AG10803 (cell line): ENCODE data around the gene DENND5B.
A peak's percentile ranks its signal among the peaks of the same experiment; 100 is the strongest.
"Not testable (repeated sequence)": the region's sequence is repeated elsewhere in the genome, so short reads cannot be mapped to it uniquely, and the experiment has no call there.

Experiments
- DNase-seq: peaks from one replicate; pipeline ENCODE4 v3.0.0; 2010; ENCODE audit warnings: low read depth
- H3K4me3 ChIP-seq: 2 replicates; pipeline ENCODE4 v1.5.1; 2011; ENCODE audit warnings: mild to moderate bottlenecking, low read length, control low read depth
- TF ChIP-seq, protein P1 (sequence below): conservative IDR thresholded peaks from 2 replicates; pipeline ENCODE4 v1.5.1; 2011; ENCODE audit warnings: mild to moderate bottlenecking, low read length, control low read depth, inconsistent platforms

DENND5B gene

DNA sequence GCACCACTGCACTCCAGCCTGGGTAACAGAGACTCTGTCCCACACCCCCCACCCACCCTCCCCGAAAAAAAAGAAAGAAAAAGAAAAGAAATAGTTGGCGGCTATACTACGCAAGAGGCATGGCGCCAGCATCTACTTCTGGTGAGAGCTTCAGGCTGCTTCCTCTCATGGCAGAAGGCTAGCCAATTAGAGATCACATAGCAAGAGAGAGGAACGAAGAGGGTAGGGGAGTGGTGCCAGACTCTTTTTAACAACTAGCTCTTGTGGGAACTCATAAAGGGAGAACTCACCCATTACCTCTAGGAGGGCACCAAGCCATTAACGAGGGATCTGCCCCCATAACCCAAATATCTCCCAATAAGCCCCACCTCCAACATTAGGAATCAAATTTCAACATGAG, 6.2 kb downstream of the DENND5B start:
- H3K4me3 ChIP-seq = no peak overlapping the region
- no peak for DNase-seq
- TF ChIP-seq, protein P1, sequence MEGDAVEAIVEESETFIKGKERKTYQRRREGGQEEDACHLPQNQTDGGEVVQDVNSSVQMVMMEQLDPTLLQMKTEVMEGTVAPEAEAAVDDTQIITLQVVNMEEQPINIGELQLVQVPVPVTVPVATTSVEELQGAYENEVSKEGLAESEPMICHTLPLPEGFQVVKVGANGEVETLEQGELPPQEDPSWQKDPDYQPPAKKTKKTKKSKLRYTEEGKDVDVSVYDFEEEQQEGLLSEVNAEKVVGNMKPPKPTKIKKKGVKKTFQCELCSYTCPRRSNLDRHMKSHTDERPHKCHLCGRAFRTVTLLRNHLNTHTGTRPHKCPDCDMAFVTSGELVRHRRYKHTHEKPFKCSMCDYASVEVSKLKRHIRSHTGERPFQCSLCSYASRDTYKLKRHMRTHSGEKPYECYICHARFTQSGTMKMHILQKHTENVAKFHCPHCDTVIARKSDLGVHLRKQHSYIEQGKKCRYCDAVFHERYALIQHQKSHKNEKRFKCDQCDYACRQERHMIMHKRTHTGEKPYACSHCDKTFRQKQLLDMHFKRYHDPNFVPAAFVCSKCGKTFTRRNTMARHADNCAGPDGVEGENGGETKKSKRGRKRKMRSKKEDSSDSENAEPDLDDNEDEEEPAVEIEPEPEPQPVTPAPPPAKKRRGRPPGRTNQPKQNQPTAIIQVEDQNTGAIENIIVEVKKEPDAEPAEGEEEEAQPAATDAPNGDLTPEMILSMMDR = no peak

DNA sequence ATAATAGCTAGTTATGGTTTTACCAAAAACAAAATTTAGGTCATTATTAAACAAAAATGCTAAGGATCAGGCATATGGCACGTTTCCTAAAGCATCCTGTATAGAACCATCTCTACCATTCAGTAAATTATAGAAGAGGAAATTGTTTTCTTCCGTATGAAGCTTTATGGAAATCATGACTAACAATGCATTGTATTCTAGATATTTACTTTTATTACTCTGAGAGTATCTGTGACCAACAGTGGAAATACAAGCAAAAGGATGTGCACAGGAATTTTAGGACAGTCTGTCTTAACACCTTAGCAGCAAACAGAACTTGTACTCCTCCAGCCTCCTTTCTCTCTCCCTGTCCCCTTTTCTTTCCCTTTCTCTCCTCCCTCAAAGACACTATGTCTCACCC, 7.1 kb downstream of the DENND5B start:
- TF ChIP-seq, protein P1 = no peak
- no peak overlapping the region for H3K4me3 ChIP-seq
- DNase-seq = no peak

DNA sequence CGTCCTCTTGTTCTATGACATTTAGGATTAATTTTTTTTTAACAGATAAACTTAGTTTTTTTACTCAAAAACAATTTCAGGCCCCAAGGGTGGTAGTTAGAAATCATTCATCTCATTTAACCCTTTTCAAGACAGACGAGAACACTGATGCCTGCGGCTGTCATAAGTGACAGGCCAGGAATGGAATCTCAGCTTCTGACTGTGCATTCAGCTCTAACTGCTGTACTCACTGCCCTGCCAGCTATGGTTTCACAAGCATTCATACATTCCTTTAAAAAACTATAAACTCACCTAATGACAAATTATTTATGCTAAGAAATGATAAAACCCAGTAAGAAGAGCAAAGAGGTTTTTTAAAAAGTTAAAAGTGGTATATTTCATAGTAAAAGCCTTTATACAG, 8.8 kb downstream of the DENND5B start:
- peak; percentile 62 for DNase-seq
- no peak overlapping the region for H3K4me3 ChIP-seq
- TF ChIP-seq, protein P1 = no peak

DNA sequence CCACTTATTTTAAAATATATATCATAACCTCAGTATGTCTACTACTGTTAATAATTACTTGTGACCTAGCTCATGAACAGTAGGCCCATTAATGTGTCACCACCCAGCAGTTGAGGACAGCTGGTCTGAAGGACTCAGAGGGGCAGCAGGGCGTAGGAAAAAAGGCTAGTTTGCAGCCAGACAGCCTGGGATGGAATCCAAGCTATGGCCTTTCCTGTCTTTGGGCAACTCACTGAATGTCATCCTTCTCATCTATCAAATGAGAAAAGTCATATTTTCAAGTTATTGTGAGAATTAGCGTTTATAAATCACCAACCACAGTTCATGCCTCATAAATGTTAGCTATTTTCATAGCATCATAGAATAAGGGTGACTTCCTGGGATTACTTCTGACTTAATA, 12.3 kb downstream of the DENND5B start:
- TF ChIP-seq, protein P1 = no peak
- no peak overlapping the region for H3K4me3 ChIP-seq
- DNase-seq = peak; percentile 77

DNA sequence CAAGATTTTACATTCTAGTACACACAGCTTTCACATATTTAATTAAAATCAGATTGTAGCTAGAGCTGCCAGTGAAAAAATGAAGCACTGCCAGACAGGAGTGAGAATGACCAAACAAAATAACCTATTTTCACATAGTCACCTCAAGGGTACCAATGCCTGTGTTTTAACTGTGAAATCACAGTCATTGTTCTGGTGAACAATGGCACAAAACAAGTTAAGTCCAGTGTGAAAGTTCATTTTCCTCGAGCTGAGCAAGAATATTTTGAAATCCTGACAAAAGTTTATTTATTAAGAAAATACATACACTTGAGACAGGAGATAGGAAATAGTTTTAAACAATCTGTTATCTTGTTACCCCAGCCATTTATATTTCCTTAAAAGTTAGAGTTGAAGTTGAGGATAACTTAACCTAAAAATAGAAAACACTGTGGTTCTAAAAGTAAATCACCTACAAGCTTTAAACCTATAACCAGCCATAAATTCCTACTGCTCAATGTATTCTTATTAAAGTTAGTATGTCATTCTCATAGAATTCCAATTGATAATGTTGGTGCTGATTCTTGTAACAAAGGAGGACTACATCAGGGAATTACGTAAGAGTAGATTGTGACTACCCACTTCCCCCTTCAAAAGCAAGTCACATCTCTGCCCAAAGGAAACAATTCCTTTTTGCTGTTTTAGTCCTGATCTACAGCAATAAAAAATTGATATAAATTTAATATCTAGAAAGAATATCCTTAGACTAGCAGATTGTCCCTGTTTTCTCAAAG, 15.9 kb downstream of the DENND5B start:
- TF ChIP-seq, protein P1 = no peak
- no peak overlapping the region for H3K4me3 ChIP-seq
- DNase-seq = peak; percentile 41

DNA sequence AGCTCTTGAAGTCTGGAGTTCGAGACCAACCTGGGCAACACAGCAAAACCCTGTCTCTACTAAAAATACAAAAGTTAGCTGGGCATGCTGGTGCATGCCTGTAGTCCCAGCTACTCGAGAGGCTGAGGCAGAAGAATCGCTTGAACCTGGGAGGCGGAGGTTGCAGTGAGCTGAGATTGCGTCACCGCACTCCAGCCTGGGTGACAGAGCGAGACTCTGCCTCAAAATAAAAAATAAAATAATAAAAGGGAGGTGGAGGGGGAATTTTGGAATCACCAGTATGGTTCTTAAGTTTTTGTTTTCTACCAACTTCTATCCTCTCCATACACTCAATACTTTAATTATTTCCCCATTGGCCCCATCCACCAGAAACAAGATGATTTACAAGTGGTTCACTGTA, 16.6 kb downstream of the DENND5B start:
- not testable (repeated sequence) for DNase-seq, H3K4me3 ChIP-seq

DNA sequence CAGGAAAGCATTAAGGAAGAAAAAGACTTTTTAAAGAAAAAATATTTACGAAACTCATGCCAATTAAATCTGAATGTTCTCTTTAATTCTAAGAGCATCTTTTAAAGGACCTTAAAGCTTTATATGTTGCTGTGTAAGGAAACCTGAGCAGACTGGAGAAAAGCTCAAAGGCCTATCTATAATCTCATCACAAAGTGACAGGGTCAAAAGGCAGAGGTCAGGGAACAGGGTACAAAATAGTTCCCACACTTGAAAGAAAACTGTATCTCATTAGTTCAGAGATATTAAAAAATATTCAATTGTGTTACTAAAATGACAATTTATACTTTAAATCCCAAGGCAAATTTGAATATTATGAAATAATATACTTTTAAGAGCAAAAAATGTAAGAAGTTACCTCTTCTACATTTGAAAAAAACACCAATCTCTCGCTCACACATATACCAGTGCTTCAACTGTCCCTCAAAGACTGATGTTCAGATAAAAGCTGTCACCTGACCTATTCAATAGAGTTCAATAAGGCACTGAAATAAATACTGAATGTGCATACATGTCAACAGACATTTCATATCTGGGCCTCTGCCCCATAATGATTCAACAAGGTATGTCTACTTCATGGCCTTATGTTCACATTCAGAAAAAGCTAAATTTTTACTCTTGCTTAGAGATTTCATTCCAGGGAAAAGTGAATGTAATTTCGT, 17.9 kb downstream of the DENND5B start:
- TF ChIP-seq, protein P1 = no peak
- no peak overlapping the region for H3K4me3 ChIP-seq
- DNase-seq = no peak
